Measurements from ENCODE around the gene LEFTY2. TPM values are rescaled to one million over a fixed set of nuclear protein-coding genes. Genes with fewer than 3 reads are reported as not detected.

LEFTY2 gene
- total and polyA plus RNA-seq, 2 donors (not counting 3 experiments of a cell fraction or from before 2014, with no cell fraction given) = 0.06 TPM; not detected in 1

- Histone ChIP-seq H3K4me3 (replicated peaks in 1 of 3; ENCODE audit: insufficient read depth in 1 of 3, low read depth in 1 of 3, low read length in 3 of 3) (no peak overlapping the region), H3K9ac (replicated peaks; ENCODE audit: extremely low read depth, insufficient read depth, low read length) (no peak overlapping the region), H4K20me1 (replicated peaks; ENCODE audit: control insufficient read depth, extremely low read depth, insufficient read depth, low read length) (no peaks in the 10 kb centered on the region), H3K27ac (ENCODE audit: insufficient read depth, low read depth, low read length) (no peak overlapping the region), H3K36me3 (ENCODE audit: control insufficient read depth in 2 of 2, extremely low read depth in 1 of 2, insufficient read depth in 2 of 2, low read length in 2 of 2) (peaks cover 2 to 8% of the 10 kb centered on the region in 2 experiments), H3K79me2 (ENCODE audit: control insufficient read depth, insufficient read depth, low read length) (no peaks in the 10 kb centered on the region), H3K9me1 (replicated peaks; ENCODE audit: control insufficient read depth, extremely low read depth, insufficient read depth, low read length) (no peaks in the 10 kb centered on the region), H3K27me3 (ENCODE audit: control insufficient read depth in 2 of 2, insufficient read depth in 2 of 2, low read length in 2 of 2) (no peaks in the 10 kb centered on the region), H3K9me3 (replicated peaks; ENCODE audit: control insufficient read depth, insufficient read depth, low read length) (no peaks in the 10 kb centered on the region), H3K4me2 (ENCODE audit: insufficient read depth, low read length) (no peak overlapping the region), H2AFZ (ENCODE audit: low read depth, low read length) (no peak overlapping the region), H3K4me1 (ENCODE audit: control insufficient read depth, extremely low read depth, insufficient read depth, low read length) (peaks cover 10% of the 10 kb centered on the region)
- dilution Hi-C loops (cut with MboI; ENCODE audit: extremely low pct_ligation_motif_present, low sequenced_read_pairs) = no loop called here
- ChIA-PET POLR2A (no interaction called here), CTCF (interaction anchor here (0.6 to 1.7 kb wide), 2 partner anchors 40 to 72 kb away, joined by 4 to 6 read pairs; no protein-coding TSS in a partner anchor)
- intact Hi-C loops (cut with micrococcal nuclease) = no loop called here
- no TSS peak for BruUV-seq (replicated peaks)
- DNase-seq (ENCODE audit: low read depth, low spot score) (no peak), FAIRE-seq (no peak)
- TF ChIP-seq MYC (IDR thresholded peaks at IDR 0.05; ENCODE audit: low read depth, low read length) (no peak), GATA2 (IDR thresholded peaks at IDR 0.05; ENCODE audit: insufficient read depth, insufficient read length, low read depth, low read length) (no peak), FOS (IDR thresholded peaks at IDR 0.05; ENCODE audit: borderline replicate concordance, insufficient read depth, low read length) (no peak), POLR2A (IDR thresholded peaks at IDR 0.05; ENCODE audit: low read depth, low read length) (no peak), CTCF (IDR thresholded peaks at IDR 0.05; ENCODE audit: extremely low read depth in 1 of 2, insufficient read depth in 1 of 2, low read depth in 1 of 2, low read length in 2 of 2) (no peak), EZH2 (IDR thresholded peaks at IDR 0.05; ENCODE audit: borderline replicate concordance, low read depth, low read length, severe bottlenecking) (no peak), POLR2AphosphoS5 (IDR thresholded peaks at IDR 0.05; ENCODE audit: insufficient read depth, low read depth, low read length) (no peak), JUN (IDR thresholded peaks at IDR 0.05; ENCODE audit: borderline replicate concordance, insufficient read depth, insufficient read length, low read depth) (no peak)
- TF ChIP-seq, protein P1, sequence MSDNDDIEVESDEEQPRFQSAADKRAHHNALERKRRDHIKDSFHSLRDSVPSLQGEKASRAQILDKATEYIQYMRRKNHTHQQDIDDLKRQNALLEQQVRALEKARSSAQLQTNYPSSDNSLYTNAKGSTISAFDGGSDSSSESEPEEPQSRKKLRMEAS (IDR thresholded peaks at IDR 0.05; ENCODE audit: insufficient read depth, insufficient read length) = no peak
These were observed 25.5 kb downstream of the LEFTY2 start for GRCh38 chr1:225915538-225915991.
